ENCODE measurements around the gene EDAR. TPM values are rescaled to one million over a fixed set of nuclear protein-coding genes. Genes with fewer than 3 reads are reported as not detected.

EDAR gene
- total RNA-seq, 1 experiment from 2014 or later: 0.82 TPM

DNA sequence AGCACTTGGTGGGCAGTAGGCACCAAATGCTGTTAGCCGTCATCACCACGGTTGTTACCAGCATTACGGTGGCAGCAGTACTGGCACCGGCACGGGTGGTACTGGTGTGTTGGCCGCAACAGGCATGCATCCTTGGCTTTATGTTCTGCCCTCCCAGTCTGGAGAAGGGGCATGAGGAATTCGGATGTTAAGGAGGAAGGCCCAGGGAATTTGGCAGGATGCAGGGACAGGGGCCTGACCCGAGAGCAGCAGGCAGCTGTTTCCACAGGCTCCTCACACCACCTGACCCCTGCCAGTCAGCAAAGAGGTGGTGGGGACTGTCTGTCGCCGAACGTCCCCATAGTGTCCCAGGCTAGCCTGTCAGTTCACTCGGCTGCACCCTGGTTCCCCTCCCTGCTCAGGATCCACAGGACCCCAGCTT is 79.0 kb downstream of the EDAR start:
- Histone ChIP-seq H3K4me3 (ENCODE audit: low read depth, low read length) (no peak overlapping the region), H3K27me3 (replicated peaks; ENCODE audit: control insufficient read depth, insufficient read depth, low read length) (no peaks in the 10 kb centered on the region), H3K9me3 (no peaks in the 10 kb centered on the region), H3K36me3 (ENCODE audit: control insufficient read depth, insufficient read depth, low read length) (no peaks in the 10 kb centered on the region), H3K4me1 (no peaks in the 10 kb centered on the region)
- Mint-ChIP-seq H3K27ac (ENCODE audit: unreplicated experiment) (no peak overlapping the region), H3K9me3 (ENCODE audit: unreplicated experiment) (no peaks in the 10 kb centered on the region), H3K27me3 (ENCODE audit: insufficient read depth, unreplicated experiment) (no peaks in the 10 kb centered on the region), H3K36me3 (ENCODE audit: insufficient read depth, unreplicated experiment) (no peaks in the 10 kb centered on the region), H3K4me1 (ENCODE audit: low read depth, unreplicated experiment) (no peaks in the 10 kb centered on the region), H3K4me3 (ENCODE audit: unreplicated experiment) (no peak overlapping the region)
- intact Hi-C loops (cut with micrococcal nuclease; ENCODE audit: unreplicated experiment): no loop called here
- TF ChIP-seq, protein P1, sequence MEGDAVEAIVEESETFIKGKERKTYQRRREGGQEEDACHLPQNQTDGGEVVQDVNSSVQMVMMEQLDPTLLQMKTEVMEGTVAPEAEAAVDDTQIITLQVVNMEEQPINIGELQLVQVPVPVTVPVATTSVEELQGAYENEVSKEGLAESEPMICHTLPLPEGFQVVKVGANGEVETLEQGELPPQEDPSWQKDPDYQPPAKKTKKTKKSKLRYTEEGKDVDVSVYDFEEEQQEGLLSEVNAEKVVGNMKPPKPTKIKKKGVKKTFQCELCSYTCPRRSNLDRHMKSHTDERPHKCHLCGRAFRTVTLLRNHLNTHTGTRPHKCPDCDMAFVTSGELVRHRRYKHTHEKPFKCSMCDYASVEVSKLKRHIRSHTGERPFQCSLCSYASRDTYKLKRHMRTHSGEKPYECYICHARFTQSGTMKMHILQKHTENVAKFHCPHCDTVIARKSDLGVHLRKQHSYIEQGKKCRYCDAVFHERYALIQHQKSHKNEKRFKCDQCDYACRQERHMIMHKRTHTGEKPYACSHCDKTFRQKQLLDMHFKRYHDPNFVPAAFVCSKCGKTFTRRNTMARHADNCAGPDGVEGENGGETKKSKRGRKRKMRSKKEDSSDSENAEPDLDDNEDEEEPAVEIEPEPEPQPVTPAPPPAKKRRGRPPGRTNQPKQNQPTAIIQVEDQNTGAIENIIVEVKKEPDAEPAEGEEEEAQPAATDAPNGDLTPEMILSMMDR (IDR thresholded peaks at IDR 0.05; ENCODE audit: insufficient read depth in 1 of 2, low read depth in 1 of 2, low read length in 1 of 2, severe bottlenecking in 1 of 2, unreplicated experiment in 1 of 2): no peak
- no TSS peak for BruUV-seq (replicated peaks)
- POLR2A ChIA-PET: no interaction called here
- CTCF ChIA-PET: no interaction called here
- DNase-seq: no peak

GRCh38 chr2:108909275-108909823 is 79.7 kb downstream of the EDAR start:
- Histone ChIP-seq H3K9me3 (no peaks in the 10 kb centered on the region), H3K27me3 (replicated peaks; ENCODE audit: control insufficient read depth, insufficient read depth, low read length) (no peaks in the 10 kb centered on the region), H3K4me1 (no peaks in the 10 kb centered on the region), H3K4me3 (ENCODE audit: low read depth, low read length) (no peak overlapping the region), H3K36me3 (ENCODE audit: control insufficient read depth, insufficient read depth, low read length) (no peaks in the 10 kb centered on the region)
- Mint-ChIP-seq H3K36me3 (ENCODE audit: insufficient read depth, unreplicated experiment) (no peaks in the 10 kb centered on the region), H3K4me3 (ENCODE audit: unreplicated experiment) (no peak overlapping the region), H3K4me1 (ENCODE audit: low read depth, unreplicated experiment) (no peaks in the 10 kb centered on the region), H3K27me3 (ENCODE audit: insufficient read depth, unreplicated experiment) (no peaks in the 10 kb centered on the region), H3K27ac (ENCODE audit: unreplicated experiment) (no peak overlapping the region), H3K9me3 (ENCODE audit: unreplicated experiment) (no peaks in the 10 kb centered on the region)
- ChIA-PET POLR2A (no interaction called here), CTCF (no interaction called here)
- DNase-seq: no peak
- BruUV-seq (replicated peaks): no TSS peak
- intact Hi-C loops (cut with micrococcal nuclease; ENCODE audit: unreplicated experiment): no loop called here
- TF ChIP-seq, protein P1 (IDR thresholded peaks at IDR 0.05; ENCODE audit: insufficient read depth in 1 of 2, low read depth in 1 of 2, low read length in 1 of 2, severe bottlenecking in 1 of 2, unreplicated experiment in 1 of 2): no peak

DNA sequence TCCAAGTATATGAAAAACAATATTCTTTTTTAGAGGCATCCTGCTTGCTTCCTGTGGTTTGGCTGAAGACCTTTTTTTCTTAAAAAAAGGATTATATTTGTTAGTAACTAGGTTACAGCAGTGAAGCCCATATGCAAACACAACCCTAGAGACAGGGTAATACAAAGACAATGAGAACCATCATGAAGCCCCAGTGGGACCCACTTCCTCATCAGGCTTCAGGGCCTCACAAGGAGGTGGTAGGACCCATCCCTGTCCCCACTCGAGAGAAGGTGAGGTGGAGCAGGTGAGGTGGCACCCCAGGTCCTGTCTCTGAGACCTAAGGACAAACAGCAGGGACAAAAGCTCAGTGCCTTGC is 80.3 kb downstream of the EDAR start:
- Histone ChIP-seq H3K27me3 (replicated peaks; ENCODE audit: control insufficient read depth, insufficient read depth, low read length) (no peaks in the 10 kb centered on the region), H3K9me3 (no peaks in the 10 kb centered on the region), H3K4me1 (no peaks in the 10 kb centered on the region), H3K36me3 (ENCODE audit: control insufficient read depth, insufficient read depth, low read length) (no peaks in the 10 kb centered on the region), H3K4me3 (ENCODE audit: low read depth, low read length) (no peak overlapping the region)
- DNase-seq: no peak
- Mint-ChIP-seq H3K9me3 (ENCODE audit: unreplicated experiment) (no peaks in the 10 kb centered on the region), H3K27me3 (ENCODE audit: insufficient read depth, unreplicated experiment) (no peaks in the 10 kb centered on the region), H3K4me1 (ENCODE audit: low read depth, unreplicated experiment) (no peaks in the 10 kb centered on the region), H3K27ac (ENCODE audit: unreplicated experiment) (no peak overlapping the region), H3K4me3 (ENCODE audit: unreplicated experiment) (no peak overlapping the region), H3K36me3 (ENCODE audit: insufficient read depth, unreplicated experiment) (no peaks in the 10 kb centered on the region)
- TF ChIP-seq, protein P1 (IDR thresholded peaks at IDR 0.05; ENCODE audit: insufficient read depth in 1 of 2, low read depth in 1 of 2, low read length in 1 of 2, severe bottlenecking in 1 of 2, unreplicated experiment in 1 of 2): no peak
- intact Hi-C loops (cut with micrococcal nuclease; ENCODE audit: unreplicated experiment): no loop called here
- no TSS peak for BruUV-seq (replicated peaks)
- CTCF ChIA-PET: no interaction called here
- POLR2A ChIA-PET: no interaction called here

Data from Caco-2 (cell line).